ENCODE data around the gene KCNJ16.

KCNJ16 gene

DNA sequence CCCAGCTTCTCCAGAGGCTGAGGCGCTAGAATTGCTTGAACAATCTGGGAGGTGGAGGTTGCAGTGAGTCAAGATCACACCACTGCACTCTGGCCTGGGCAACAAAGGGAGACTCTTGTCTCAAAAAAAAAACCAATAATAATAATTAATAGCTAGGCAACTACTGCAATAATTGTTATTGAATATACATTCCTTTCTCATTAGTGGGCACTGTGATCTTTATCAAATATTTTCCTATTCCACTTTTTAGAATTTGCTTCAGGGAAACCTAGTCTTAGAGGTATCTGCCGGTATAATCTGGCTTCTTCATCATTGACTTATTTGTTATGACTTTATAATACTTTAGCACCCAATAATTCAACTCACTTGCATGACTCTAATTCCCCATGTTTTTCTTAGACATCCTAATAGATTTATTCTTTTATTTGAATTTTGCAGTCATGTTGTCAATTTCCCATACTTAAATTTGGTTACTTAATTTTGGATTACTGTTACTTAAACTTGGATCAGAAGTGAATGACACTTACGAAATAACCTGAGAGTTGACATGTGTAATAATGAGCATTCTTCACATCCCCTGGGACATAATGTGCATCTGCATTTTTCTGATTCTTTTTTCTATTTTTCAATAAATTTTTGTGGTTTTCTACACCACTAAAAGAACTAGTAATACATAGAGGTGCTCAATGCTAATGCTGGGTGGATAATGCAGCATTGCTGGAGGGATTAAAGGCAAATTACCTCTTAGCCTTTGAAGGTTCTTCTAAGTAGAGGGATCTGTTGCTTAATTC is 25.0 kb upstream of the KCNJ16 start:
- DNase-seq (ENCODE audit: low spot score) = no peak
- H3K27ac ChIP-seq = no peak overlapping the region
- POLR2A ChIA-PET (ENCODE audit: low non-redundant PET) = no interaction called here
- CTCF ChIA-PET = interaction anchor here (0.5 to 0.9 kb wide), 2 partner anchors 13 to 324 kb away, joined by 6 to 10 read pairs; no protein-coding TSS in a partner anchor
- TF ChIP-seq, protein P1, sequence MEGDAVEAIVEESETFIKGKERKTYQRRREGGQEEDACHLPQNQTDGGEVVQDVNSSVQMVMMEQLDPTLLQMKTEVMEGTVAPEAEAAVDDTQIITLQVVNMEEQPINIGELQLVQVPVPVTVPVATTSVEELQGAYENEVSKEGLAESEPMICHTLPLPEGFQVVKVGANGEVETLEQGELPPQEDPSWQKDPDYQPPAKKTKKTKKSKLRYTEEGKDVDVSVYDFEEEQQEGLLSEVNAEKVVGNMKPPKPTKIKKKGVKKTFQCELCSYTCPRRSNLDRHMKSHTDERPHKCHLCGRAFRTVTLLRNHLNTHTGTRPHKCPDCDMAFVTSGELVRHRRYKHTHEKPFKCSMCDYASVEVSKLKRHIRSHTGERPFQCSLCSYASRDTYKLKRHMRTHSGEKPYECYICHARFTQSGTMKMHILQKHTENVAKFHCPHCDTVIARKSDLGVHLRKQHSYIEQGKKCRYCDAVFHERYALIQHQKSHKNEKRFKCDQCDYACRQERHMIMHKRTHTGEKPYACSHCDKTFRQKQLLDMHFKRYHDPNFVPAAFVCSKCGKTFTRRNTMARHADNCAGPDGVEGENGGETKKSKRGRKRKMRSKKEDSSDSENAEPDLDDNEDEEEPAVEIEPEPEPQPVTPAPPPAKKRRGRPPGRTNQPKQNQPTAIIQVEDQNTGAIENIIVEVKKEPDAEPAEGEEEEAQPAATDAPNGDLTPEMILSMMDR (conservative IDR thresholded peaks at IDR 0.05; ENCODE audit: low read depth) = no peak

DNA sequence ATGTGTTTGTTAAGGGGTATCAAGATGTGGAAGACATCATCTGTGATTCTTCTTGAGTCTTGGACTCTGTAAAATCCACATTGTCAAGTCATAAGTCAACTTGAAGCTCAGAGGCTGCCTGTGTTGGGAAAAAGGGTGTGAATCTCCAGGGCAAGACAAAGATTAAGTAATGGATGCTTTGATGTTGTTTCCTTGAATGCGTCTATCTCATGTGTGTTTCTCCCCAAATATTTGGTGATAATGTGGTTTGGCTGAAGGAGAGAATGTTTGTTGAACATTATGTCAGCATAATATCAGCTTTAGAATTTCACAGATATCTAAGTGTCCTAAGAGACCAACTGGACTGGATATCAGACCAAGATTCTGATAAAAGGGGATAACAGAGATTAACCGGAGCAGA is 24.1 kb upstream of the KCNJ16 start:
- POLR2A ChIA-PET (ENCODE audit: low non-redundant PET) = no interaction called here

DNA sequence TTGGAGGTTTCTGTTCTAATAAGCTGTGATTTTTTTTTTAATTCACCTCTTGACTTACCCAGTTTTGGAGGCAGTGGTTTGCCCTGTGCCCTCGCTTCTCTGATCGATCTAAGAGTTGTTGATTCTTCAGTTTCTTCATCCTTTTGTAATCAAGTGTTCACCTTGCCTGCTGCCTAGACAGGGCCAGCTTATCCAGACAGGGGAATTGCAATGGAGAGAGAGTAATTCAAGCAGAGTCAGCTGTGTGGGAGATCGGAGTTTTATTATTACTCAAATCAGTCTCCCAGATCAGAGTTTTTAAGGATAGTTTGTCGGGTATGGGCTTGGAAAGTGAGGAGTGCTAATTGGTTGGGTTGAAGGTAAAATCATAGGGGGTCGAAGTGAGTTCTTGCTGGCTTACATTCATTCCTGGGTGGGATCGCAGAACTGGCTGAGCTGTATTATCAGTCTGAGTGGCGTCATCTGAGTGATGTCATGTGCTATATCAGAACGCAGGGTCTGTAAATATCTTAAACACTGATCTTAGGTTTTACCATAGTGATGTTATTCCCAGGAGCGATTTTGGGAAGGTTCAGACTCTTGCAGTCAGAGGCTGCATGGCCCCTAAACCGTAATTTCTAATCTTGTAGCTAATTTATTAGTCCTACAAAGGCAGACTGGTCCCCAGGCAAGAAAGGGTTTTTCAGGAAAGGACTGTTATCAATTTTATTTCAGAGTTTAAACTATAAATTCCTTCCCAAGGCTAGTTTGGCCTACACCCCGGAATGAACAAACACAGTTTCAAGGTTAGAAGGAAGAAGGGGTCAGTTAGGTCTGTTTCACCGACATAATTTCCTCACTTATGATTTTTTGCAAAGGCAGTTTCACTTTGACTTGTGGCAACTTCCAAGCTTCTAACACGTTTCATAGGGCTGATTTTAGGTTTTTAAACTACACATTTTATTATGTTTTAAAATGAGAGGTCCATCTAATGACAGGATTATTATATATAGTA is 21.5 kb upstream of the KCNJ16 start:
- POLR2A ChIA-PET (ENCODE audit: low non-redundant PET) = interaction anchor here (0.6 kb wide), 1 partner anchor 402 kb away, joined by 3 read pairs; no protein-coding TSS in a partner anchor
- TF ChIP-seq, protein P1 (conservative IDR thresholded peaks at IDR 0.05; ENCODE audit: low read depth) = no peak
- no peak overlapping the region for H3K27ac ChIP-seq
- DNase-seq (ENCODE audit: low spot score) = no peak
- CTCF ChIA-PET = interaction anchor here (0.8 kb wide), 1 partner anchor 527 kb away, joined by 4 read pairs; no protein-coding TSS in a partner anchor

More for the DNA sequence above, 24.1 kb upstream of the KCNJ16 start:
- H3K27ac ChIP-seq = no peak overlapping the region
- TF ChIP-seq, protein P1 (conservative IDR thresholded peaks at IDR 0.05; ENCODE audit: low read depth) = no peak
- DNase-seq (ENCODE audit: low spot score) = no peak
- CTCF ChIA-PET = no interaction called here

DNA sequence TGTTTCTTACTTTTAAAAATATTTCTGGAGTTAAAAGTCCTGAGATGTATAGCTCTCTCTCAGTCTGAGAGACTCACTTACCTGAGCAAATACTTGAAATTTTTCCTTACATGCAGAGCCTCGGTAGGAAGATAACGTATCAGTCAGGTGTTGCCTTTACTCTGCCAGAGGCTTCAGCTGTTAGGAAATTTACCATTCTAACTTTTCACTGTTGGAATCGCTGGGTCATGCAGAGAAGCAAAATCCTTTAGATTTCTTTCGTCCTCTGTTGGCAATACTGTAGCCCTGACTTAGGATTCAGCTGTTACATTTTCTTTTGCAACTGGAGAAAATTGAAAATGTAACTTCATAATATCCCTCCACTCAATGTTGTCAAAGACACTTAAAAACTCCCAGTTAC is 20.0 kb upstream of the KCNJ16 start:
- DNase-seq (ENCODE audit: low spot score) = no peak
- no peak overlapping the region for H3K27ac ChIP-seq
- POLR2A ChIA-PET (ENCODE audit: low non-redundant PET) = no interaction called here
- TF ChIP-seq, protein P1 (conservative IDR thresholded peaks at IDR 0.05; ENCODE audit: low read depth) = no peak
- CTCF ChIA-PET = no interaction called here

DNA sequence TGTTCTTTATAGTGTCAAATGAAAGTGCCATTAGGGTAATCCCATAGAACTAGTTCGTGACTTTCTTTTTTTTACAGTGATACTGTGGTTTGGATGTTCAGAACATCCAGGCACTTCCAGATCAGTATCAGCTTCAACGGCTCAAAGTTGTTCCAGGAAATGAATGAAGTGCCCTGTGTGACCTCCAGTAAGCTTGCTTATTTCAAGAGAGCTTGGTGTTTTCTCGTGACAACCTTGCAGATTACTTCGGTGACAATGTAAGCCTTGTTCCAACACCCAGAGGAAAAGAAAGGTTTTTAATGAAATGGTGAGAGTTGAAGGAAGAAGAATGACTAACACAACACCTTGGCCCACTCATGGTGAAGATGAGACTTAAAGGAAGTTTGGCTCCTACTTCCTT is 16.0 kb upstream of the KCNJ16 start:
- POLR2A ChIA-PET (ENCODE audit: low non-redundant PET) = no interaction called here
- CTCF ChIA-PET = interaction anchor here (0.6 kb wide), 1 partner anchor 698 kb away, joined by 3 read pairs; no protein-coding TSS in a partner anchor
- TF ChIP-seq, protein P1 (conservative IDR thresholded peaks at IDR 0.05; ENCODE audit: low read depth) = no peak
- DNase-seq (ENCODE audit: low spot score) = no peak
- no peak overlapping the region for H3K27ac ChIP-seq

DNA sequence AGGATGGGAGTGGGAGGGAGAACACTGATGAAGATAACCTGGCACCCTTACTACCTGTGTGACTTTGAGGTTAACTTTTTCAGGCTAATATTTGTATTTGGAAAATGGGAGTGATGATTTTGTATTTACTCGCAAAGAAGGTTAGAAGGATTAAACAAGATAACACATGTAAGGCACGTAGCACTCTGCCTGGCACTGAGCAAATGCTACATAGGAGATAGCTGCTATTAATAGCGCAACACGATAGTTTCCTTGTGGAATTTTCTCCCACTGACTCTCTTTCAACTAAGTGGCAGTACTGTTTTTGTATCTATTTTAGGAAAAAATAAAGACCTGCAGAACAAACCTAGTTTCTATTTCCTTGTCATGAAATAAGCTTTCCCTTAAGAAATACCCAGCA is 15.4 kb upstream of the KCNJ16 start:
- H3K27ac ChIP-seq = no peak overlapping the region
- ChIA-PET POLR2A (ENCODE audit: low non-redundant PET) (no interaction called here), CTCF (interaction anchor here (0.6 kb wide), 1 partner anchor 698 kb away, joined by 3 read pairs; no protein-coding TSS in a partner anchor)
- TF ChIP-seq, protein P1 (conservative IDR thresholded peaks at IDR 0.05; ENCODE audit: low read depth) = no peak
- no peak for DNase-seq (ENCODE audit: low spot score)
